GDM1 (cell line): Measurements from ENCODE around the gene APPBP2.
"Not testable (repeated sequence)": the region's sequence is repeated elsewhere in the genome, so short reads cannot be mapped to it uniquely, and the experiment has no call there.

Experiments used
- DNase-seq: peaks from one replicate; lab custom pipeline; 2025; lab: John Stamatoyannopoulos, UW

Gene APPBP2

DNA sequence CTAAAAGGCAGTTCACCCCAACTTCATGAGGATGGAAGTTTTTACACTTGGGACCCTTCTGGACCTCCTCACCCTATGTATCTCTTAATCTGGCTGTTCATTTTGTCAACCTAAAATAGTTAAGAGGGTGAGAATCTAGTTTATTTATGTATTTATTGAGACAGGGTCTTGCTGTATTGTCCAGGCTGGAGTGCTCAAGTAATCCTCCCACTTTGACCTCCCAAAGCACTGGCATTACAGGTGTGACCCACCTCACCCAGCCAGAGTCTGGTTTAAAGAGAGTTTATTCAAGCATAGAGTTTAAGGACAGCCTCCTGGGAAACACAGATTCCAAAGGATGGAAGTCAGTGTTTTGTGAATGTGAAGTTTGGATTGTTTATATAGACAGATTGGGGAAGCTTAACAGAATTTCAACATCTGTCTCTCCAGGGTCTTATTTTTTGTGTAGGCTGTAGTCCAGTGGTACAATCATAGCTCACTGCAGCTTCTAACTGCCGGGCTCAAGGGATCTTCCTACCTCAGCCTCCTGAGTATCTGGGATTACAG, 8.0 kb upstream of the APPBP2 start:
- no peak for DNase-seq

DNA sequence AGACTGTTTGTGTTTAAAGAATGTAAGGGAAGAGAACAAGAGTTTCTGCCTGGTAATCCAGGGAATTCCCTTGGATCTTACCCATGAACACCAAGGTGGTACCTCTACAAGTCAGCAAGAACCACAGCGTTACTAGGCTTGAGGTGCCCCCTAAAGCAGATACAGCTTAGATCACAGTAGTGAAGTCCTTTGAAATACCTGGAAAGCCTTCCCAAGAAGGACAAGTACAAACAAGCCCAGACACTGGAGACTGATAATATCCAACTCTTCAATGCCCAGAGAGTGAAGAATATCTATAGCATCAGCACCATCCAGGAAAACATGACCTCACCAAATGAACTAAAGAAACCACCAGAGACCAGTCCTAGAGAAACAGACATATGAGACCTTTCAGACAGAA, 3.8 kb upstream of the APPBP2 start:
- DNase-seq: no peak

DNA sequence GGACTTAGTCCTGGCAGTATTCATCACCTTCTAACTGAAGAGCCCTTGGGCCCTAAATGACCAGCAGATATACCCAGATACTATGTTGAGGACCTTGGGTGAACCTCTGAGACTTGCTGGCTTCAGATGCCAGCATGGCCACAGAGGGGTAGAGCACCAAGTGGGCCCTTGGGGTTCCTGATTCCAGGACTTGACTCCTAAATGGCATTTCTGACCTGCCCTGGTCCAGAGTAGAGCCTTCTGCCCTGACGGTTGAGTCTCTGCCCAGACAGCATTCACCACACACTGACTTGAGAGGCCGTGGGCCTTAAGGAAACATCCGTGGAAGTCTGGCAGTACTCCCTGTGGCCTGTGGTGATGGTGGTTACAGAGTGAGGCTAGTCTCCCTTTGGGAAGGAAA, 2.8 kb upstream of the APPBP2 start:
- no peak for DNase-seq

DNA sequence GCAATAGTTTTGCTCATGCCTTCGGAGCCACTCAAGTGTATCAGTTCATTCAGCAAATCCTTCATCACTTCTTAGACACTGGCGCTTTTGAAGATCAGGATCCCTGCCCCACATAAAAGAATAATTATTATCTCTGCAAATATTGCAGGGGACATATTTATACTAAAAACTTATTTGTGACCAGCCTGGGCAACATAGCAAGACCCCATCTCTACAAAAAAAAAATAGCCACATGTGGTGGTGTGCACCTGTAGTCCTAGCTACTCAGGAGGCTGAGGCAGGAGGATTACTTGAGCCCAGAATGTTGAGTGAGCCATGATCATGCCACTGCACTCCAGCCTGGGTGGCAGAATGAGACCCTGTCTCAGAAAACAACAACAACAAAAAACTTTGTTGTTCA, 1.7 kb upstream of the APPBP2 start:
- no peak for DNase-seq

DNA sequence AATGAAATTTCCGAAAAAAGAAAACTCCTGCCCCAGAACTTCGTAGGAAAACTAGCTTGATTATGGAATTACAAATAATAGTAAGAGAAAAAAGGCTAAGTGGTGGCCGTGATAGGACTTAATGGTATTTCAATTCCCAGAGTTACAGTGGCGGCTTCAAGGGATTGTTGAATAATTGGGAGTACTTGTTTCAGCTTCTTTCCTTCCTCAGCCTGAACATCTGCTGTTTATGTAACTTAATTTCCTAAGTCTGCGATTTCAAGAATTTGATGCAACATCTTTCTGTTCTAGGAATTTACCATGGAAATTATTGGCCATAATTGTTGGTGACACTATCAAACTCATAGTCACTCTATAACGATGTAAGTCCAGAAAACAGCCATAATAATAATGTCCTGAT, 684 bp upstream of the APPBP2 start:
- DNase-seq: no peak

DNA sequence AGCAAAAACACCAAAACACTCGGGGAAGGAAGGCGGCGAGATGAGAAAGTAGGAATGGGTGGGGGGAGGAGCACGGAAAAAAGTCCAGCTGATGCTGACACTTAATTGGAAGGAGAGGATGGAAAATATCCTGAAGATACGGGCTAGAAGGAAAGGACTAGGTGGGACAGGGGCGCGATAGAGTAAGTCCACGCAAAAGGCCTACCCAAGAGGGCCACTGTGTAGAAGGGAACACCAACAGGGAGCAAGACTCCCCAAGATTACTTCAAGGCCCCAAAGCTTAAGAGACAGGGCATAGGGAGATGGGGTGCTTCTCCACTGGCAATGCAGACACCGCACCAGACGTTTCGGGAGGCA, 736 bp downstream of the APPBP2 start:
- no peak for DNase-seq

DNA sequence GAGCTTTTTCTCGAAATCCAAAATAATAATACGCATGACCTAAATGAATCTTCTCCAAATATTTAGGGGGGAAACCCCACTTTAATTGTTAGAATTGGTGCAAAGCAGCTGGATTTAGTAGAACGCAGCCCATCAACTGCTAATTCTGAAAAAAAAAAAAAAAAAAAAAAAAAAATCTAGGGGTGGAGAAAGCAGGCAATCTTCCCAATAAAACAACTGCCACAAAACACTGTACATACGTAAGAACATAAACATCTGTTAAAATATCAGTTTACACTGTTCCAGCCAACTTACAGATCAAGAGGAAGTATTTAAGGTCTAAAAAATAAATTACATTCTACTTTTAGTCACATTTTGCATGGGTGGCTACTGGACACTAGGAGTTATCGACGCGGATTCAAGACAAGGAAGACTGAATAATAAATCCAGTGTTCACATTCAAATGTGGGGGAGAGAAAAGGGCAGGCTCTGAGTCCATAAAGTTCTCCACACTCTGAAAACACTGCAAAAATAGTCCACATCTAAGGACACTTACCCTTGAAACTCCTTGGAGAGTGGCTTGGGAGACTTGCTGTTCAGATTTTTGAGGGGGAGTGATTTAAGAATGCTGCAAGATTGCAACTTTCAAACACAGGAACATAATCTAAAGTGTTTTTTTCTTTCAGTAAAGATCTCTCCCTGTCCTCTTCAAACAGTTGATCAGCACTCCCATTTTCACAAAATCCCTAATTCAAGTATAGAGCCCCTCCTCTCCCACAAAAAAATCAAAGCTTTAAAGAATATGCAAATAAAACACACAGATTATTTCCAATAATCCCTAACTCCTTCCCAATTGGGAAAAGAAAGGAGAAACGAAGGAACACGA, 1.3 kb downstream of the APPBP2 start:
- no peak for DNase-seq

DNA sequence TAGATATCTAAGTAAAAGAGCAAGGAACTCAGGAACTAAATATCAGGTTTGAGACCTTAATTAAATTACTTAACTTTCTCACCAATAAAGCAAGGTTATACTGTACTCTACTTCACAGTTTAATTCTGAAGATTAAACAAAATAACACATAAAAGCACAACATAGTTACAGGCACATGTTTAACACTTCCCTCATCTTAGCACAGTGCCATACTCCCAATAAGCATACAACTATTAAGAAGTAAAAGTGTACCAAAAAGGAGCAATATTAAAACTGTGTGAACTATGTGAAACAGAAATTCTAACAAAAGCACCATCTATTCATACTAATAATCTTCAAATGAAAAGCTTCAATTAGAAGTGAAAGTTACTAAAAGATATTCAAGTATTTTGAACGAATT, 2.2 kb downstream of the APPBP2 start:
- DNase-seq: no peak

DNA sequence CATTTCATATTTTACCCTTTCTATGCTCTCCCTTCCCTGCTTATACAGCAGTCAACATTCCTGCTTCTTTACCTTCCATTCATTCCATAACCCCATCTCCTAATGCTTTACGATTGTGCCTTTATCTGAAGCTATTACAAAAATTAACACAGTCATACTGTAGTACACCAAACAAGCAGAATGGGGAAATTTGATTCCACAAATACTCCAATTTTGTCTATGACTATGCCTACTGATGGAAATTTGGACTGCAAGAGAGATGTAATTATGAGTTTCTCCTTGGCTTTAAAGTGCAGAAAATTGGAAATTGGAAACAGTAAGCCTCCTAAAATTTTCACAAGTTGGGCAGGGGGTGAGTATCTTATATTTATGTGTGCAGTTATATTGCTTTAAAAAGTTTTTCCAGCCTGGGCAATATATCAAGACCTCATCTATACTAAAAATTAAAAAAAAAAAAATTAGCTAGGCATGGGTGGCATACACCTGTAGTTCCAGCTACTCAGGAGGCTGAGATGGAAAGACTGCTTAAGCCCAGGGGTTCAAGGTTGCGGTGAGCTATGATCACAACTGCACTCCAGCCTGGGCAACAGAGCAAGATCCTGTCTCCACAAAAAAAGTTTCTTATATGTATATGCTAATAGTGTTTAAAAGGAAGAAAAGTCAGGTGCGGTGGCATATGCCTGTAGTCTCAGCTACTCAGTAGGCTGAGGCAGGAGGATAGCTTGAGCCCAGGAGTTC, 3.0 kb downstream of the APPBP2 start:
- DNase-seq: no peak

DNA sequence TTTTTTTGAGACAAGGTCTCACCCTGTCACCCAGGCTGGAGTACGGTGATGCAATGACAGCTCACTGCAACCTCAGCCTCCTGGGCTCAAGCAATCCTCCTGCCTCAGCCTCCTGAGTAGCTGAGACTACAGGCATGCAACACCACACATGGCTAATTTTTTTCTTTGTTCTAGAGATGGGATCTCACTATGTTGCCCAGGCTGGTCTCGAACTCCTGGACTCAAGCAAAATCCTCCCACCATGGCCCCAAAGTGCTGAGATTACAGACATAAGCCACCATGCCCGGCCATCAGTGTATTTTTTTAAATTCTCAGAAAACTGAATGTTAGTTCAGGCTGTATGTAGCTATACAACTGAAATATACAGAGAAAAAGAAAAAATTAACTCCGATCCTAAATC, 6.2 kb downstream of the APPBP2 start:
- DNase-seq: no peak

DNA sequence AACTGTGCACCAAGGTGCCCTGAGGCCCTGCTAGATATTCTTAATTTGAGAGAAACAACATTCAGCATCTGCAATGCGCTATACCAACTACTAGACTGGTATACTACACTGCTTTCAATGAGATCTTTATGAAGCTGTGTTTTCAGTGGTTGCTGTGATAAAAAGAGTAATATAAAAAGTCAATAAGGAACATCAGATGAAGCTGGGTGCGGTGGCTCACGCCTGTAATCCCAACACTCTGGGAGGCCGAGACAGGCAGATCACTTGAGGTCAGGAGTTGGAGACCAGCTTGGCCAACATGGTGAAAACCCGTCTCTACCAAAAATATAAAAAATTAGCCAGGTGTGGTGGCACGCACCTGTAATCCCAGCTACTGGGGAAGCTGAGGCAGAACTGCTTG, 10.4 kb downstream of the APPBP2 start:
- not testable (repeated sequence) for DNase-seq

DNA sequence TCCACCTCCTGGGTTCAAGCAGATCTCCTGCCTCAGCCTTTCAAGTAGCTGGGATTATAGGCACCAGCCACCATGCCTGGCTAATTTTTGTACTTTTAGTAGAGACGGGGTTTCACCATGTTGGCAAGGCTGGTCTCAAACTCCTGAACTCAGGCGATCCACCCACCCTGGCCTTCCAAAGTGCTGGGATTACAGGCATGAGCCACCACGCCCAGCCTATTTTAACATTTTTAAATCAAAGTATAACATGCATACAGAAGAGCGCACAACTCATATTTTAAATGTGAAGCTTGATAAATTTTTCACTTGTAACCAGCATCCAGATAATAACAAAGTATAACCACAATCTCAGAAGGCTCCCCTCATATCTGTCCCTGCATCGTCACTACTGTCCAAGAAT, 10.8 kb downstream of the APPBP2 start:
- DNase-seq: not testable (repeated sequence)

DNA sequence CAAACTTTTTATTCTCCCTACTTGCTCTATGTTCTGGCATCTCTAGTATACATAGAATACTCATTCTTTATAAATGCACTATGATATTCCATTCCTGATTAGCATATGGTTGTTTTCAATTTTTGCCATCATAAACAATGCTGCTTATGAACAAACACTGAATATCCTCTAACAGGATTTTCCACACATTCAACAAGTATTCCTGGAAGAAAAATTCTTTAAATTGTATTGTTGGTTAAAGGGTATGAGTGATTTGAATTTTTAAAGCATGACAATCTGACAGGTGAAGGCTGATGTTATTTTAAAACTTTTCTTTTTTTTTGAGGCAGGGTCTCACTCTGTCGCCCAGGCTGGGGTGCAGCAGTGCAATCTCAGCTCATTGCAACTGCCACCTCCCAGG, 11.5 kb downstream of the APPBP2 start:
- no peak for DNase-seq

DNA sequence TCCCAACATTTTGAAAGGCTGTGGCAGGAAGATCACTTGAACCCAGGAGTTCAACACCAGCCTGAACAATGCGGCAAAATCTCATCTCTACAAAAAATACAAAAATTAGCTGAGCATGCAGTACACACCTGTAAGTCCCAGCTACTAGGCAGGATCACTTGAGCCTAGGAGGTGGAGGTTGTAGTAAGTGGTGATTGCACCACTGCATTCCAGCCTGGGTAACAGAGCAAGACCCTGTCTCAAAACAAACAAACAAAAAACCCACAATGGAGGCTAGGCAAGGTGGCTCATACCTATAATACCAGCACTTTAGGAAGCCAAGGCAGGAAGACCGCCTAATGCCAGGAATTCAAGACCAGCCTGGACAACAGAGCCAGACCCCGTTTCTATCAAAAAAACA, 12.0 kb downstream of the APPBP2 start:
- no peak for DNase-seq

DNA sequence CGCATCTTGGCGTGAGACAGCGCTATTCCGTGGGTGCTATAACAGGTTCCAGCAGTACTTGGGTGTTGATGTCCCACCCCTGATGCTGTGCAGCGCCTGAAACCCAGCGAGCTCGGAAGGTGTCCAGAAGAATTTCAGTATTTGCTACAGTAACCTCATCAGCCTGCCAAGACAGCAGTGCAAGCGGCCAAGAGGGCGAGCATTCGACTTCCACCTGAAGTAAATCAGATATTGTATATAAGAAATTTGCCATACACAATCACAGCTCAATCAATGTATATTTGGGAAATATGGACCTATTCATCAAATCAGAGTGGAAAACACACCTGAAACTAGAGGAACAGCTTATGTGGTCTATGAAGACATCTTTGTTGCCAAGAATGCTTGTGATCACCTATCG, 13.0 kb downstream of the APPBP2 start:
- DNase-seq: no peak

DNA sequence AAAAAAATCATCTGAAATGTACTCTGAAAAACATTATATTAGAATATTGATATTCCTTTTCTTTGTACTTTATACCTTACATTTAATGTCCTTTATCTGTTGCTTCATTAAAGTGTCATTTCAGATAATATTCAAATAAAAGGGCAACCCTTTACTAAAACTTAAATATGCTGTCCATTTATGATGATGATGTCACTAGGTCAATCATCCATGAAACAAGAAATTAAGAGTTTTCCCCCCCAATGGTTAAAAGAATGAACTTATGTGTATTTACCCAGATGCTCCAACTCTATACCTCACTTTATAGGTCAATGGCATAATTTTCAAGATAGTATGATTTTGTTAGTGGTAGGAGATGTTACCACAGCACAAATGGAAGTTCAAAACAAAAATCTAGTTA, 15.3 kb downstream of the APPBP2 start:
- no peak for DNase-seq

DNA sequence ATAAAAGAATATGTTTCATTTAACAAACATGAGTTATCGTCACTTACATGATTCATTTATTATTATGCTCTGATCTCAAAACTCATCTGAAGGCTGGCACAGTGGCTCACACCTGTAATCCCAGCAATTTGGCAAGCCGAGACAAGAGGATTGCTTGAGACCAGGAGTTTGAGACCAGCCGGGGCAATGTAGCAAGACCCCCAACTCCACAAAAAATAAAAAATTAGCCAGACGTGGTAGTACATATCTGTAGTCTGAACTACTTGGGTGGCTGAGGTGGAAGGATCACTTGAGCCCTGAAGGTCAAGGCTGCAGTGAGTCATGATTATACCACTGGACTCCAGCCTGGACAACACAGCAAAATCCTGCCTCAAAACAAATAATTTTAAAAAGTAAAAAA, 16.0 kb downstream of the APPBP2 start:
- no peak for DNase-seq

DNA sequence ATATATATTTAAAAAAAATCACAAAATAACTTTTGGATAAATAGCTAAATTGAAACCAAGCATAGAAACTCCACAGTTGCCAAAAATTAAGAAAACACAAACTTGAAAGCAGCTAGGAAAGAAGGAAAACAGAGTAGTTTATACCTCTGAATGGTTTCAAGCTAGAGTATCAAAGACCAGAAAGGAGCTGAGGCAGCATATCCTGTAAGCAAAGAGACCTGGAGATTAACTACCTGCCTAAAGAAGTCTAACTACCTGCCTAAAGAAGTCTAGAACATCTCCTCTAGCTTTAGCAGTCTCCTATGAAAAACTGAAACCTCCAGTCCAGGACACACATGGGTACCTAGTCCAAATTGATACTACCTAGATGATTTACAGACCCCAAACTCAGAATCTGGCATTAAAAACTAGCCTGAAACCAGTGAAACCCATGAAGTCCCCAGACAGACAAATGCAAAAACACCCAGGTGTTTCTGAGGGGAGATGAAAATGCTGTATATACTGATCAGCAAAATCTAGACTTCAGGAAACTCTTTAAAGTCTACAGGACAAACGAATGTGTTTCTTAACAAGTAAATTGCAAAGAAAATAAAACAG, 17.6 kb downstream of the APPBP2 start:
- no peak for DNase-seq

DNA sequence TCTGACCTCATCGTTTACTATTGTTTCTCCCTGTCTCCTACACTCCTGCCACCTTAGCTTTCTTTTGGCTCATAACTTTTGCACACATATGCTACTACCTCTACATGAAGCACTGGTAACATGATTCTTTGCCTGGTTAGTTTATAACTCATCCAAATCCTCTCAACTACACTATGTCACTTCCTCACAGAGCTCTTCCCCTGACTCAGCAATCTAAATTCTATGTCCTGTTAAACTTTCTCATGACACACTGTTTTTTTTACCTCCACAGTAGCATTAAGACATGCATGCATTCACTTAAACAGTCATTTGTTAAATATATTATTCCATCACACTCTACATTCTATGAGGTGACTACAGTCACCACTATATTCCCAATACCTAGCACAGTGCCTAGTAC, 19.7 kb downstream of the APPBP2 start:
- DNase-seq: no peak

DNA sequence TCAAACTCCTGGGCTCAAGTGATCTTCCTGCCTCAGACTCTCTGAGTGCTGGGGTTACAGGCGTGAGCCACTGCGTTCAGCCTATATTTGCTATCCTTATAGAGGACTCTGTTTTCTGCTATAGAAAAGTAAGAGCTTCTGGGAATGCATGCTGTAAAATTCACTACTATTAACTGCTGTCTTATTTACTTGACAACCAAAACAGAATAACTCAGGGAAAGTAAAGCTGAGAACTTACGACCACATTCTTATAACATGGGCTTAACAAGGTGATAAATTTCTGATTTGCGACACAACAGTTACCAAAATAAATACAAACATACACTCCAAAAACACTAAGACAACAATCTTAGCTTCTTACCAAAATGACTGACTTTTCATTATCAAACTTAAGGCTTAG, 23.9 kb downstream of the APPBP2 start:
- no peak for DNase-seq

DNA sequence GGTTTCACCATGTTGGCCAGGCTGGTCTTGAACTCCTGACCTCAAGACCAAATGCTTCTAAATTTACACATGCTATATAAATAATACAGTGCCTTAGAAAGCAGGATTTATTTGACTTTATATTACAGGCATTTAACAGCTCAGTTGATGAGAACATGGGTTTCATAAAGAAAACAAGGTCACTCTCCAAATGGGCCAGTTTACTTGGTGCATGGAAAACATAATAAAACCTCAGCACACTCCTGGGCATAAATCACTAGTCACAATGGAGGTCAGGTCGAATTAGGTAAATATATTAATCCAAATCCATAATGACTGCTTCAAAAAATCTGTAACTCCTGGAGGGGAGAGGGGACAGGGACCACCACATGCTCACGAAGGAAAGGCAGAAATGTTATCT, 24.5 kb downstream of the APPBP2 start:
- no peak for DNase-seq

DNA sequence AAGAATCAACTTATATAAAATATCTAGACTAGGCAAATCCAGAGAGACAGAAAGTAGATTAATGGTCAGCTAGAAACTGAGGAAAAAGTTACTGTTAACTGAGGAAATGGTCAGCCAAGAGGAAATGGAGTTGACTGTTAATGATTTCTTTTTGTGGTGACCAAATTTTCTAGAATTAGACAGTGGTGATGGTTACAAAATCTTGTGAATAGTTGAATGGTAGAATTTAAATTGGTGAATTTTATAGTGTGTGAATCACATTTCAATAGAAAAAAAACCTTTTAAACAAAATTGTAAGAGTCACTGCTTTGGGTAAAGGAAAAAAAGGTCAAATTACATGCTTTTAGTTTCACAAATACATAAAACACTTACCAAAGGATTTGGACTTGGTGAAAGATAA, 30.0 kb downstream of the APPBP2 start:
- DNase-seq: no peak

DNA sequence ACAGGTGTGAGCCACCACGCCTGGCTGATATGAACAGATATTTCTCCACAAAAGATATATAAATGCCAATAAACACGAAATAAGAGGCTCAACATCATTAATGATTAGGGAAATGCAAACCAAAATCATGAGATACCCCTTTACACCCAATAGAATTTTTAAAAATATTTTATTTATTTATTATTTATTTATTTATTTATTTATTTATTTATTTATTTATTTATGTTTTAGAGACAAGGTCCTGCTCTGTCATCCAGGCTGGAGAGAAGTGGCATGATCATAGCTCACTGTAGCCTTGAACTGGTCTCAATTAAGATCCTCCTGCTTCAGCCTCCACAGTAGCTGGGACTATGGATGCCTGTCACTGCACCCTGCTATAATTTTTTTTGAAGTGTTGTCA, 30.8 kb downstream of the APPBP2 start:
- no peak for DNase-seq
